ENCODE results near the gene MALAT1. TPM values are rescaled to one million over a fixed set of nuclear protein-coding genes. Genes with fewer than 3 reads are reported as not detected.

MALAT1 gene
- total RNA-seq, 1 donor from 2014 or later = 9,030 TPM

DNA sequence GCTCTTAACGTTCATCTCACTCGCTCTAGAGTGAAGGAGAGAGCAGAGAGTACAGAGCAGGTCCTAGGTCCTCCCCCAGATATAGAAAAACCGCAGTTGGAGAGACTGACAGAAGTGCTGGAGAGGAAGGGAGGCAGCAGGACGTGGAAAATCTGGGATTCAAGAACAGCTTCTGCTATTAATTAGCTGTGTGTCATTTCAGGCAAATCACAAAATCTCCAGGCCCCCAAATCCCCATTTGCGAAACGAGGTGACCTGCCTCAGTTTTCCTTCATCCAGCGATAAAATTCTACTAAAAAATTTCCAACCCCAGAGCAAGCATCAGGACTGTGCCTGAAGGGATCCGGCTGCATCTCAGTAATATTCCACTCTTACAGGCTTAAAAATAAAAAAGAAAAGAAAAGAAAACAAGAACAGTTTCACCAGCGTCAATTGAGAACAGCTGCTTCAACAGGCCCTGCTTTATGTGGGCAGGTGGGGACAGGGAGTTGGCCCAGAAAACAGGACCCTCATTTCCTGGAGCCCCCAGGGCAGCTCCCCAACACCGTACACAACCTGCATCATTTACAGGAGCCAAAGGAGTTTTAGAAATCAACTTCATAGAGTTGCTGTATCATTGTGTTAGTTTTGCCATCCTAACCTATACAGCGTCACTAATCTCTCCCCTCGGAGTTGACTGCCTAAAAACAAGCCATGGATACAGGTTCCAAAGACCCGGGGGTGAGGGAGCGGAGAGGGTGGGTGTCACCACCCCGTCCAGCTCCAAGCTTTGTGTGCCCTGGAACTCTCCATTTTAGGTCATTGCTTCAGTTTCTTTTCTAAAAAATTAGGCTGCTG, 2.3 kb upstream of the MALAT1 start:
- peaks cover 26% of the 10 kb centered on the region for H4K20me1 ChIP-seq (ENCODE audit: low read depth)
- H3F3A ChIP-seq (ENCODE audit: low read depth) = peaks cover 71% of the 10 kb centered on the region
- peak overlapping the region; percentile 81 for H3K27ac Mint-ChIP-seq
- no peak for TF ChIP-seq EZH2phosphoT487 (IDR thresholded peaks at IDR 0.05)
- TF ChIP-seq, protein P1, sequence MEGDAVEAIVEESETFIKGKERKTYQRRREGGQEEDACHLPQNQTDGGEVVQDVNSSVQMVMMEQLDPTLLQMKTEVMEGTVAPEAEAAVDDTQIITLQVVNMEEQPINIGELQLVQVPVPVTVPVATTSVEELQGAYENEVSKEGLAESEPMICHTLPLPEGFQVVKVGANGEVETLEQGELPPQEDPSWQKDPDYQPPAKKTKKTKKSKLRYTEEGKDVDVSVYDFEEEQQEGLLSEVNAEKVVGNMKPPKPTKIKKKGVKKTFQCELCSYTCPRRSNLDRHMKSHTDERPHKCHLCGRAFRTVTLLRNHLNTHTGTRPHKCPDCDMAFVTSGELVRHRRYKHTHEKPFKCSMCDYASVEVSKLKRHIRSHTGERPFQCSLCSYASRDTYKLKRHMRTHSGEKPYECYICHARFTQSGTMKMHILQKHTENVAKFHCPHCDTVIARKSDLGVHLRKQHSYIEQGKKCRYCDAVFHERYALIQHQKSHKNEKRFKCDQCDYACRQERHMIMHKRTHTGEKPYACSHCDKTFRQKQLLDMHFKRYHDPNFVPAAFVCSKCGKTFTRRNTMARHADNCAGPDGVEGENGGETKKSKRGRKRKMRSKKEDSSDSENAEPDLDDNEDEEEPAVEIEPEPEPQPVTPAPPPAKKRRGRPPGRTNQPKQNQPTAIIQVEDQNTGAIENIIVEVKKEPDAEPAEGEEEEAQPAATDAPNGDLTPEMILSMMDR (IDR thresholded peaks at IDR 0.05) = no peak
- TF ChIP-seq EZH2 (IDR thresholded peaks at IDR 0.05) = no peak
- no peaks in the 10 kb centered on the region for H3K27me3 ChIP-seq
- H3K9ac ChIP-seq = no peak overlapping the region
- H3K36me3 ChIP-seq = peaks cover 23% of the 10 kb centered on the region
- peaks cover 97% of the 10 kb centered on the region for H3K79me2 ChIP-seq (ENCODE audit: low read depth)
- H3K27ac ChIP-seq = peak overlapping the region; percentile 90
- H3K4me1 ChIP-seq = peaks cover 37% of the 10 kb centered on the region
- H3K9me3 ChIP-seq (ENCODE audit: low read depth) = no peaks in the 10 kb centered on the region
- peak overlapping the region; percentile 90 for H3K4me2 ChIP-seq
- H3K4me3 Mint-ChIP-seq = no peak overlapping the region
- peaks cover 4% of the 10 kb centered on the region for H3K27me3 Mint-ChIP-seq (ENCODE audit: insufficient read depth, low read depth)
- no peaks in the 10 kb centered on the region for H3K36me3 Mint-ChIP-seq
- peaks cover 3% of the 10 kb centered on the region for H3K9me3 Mint-ChIP-seq
- no peak for DNase-seq (ENCODE audit: low spot score)
- peaks cover 47% of the 10 kb centered on the region for H3K4me1 Mint-ChIP-seq
- H2AFZ ChIP-seq (replicated peaks) = no peak overlapping the region
- peak overlapping the region; percentile 54 for H3K4me3 ChIP-seq

DNA sequence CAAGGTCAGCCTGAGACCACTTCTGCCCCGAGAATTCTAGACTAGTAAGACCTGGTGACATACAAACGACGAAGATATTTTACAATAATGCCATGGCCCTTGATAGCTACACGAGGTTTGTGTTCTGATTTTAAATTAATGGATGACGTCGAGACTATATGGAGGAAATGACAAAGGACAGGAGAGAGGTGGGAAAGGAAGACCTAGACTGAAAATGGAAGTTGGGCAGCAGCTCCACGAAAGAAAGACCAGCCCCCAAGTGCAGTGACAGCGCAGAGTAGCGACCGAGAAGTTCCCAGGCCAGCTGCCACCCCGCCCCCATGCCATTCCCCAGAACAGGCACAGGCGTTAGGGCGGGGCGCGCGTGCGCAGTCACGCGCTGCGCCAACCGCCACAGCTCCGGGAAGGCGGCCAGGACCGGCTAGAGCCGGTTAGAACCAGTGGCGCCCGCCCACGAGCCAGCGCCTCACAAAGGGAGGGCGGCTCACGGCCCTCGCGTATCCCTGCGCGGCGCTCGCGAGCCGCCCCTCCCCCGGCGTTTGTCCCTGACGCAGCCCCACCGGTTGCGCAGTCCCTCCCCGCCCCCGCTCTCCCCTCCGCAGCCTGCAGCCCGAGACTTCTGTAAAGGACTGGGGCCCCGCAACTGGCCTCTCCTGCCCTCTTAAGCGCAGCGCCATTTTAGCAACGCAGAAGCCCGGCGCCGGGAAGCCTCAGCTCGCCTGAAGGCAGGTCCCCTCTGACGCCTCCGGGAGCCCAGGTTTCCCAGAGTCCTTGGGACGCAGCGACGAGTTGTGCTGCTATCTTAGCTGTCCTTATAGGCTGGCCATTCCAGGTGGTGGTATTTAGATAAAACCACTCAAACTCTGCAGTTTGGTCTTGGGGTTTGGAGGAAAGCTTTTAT, 1.5 kb upstream of the MALAT1 start:
- peaks cover 32% of the 10 kb centered on the region for H3K36me3 ChIP-seq
- peaks cover 38% of the 10 kb centered on the region for H3K4me1 Mint-ChIP-seq
- no peaks in the 10 kb centered on the region for H3K36me3 Mint-ChIP-seq
- no peaks in the 10 kb centered on the region for H3K27me3 ChIP-seq
- no peak overlapping the region for H2AFZ ChIP-seq (replicated peaks)
- H3K27ac ChIP-seq = peak overlapping the region; percentile 100
- peak; percentile 100 for DNase-seq (ENCODE audit: low spot score)
- H3K27ac Mint-ChIP-seq = peak overlapping the region; percentile 81
- no peaks in the 10 kb centered on the region for H3K9me3 ChIP-seq (ENCODE audit: low read depth)
- peaks cover 7% of the 10 kb centered on the region for H3K27me3 Mint-ChIP-seq (ENCODE audit: insufficient read depth, low read depth)
- peaks cover 4% of the 10 kb centered on the region for H3K9me3 Mint-ChIP-seq
- peaks cover 97% of the 10 kb centered on the region for H3K79me2 ChIP-seq (ENCODE audit: low read depth)
- H3K4me3 Mint-ChIP-seq = no peak overlapping the region
- H3F3A ChIP-seq (ENCODE audit: low read depth) = peaks cover 71% of the 10 kb centered on the region
- H3K4me2 ChIP-seq = peak overlapping the region; percentile 98
- H3K4me1 ChIP-seq = peaks cover 28% of the 10 kb centered on the region
- peak overlapping the region; percentile 100 for H3K9ac ChIP-seq
- peak overlapping the region; percentile 93 for H3K4me3 ChIP-seq
- TF ChIP-seq, protein P1 (IDR thresholded peaks at IDR 0.05) = no peak
- no peak for TF ChIP-seq EZH2phosphoT487 (IDR thresholded peaks at IDR 0.05)
- TF ChIP-seq EZH2 (IDR thresholded peaks at IDR 0.05) = no peak
- H4K20me1 ChIP-seq (ENCODE audit: low read depth) = peaks cover 35% of the 10 kb centered on the region

DNA sequence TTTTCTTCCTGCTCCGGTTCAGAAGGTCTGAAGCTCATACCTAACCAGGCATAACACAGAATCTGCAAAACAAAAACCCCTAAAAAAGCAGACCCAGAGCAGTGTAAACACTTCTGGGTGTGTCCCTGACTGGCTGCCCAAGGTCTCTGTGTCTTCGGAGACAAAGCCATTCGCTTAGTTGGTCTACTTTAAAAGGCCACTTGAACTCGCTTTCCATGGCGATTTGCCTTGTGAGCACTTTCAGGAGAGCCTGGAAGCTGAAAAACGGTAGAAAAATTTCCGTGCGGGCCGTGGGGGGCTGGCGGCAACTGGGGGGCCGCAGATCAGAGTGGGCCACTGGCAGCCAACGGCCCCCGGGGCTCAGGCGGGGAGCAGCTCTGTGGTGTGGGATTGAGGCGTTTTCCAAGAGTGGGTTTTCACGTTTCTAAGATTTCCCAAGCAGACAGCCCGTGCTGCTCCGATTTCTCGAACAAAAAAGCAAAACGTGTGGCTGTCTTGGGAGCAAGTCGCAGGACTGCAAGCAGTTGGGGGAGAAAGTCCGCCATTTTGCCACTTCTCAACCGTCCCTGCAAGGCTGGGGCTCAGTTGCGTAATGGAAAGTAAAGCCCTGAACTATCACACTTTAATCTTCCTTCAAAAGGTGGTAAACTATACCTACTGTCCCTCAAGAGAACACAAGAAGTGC, 661 bp upstream of the MALAT1 start:
- peak; percentile 78 for DNase-seq (ENCODE audit: low spot score)
- TF ChIP-seq, protein P1 (IDR thresholded peaks at IDR 0.05) = no peak
- TF ChIP-seq EZH2phosphoT487 (IDR thresholded peaks at IDR 0.05) = no peak
- no peak for TF ChIP-seq EZH2 (IDR thresholded peaks at IDR 0.05)
- Histone ChIP-seq H3K4me3 (peak overlapping the region; percentile 93), H4K20me1 (ENCODE audit: low read depth) (peaks cover 43% of the 10 kb centered on the region), H3K9ac (peak overlapping the region; percentile 100), H3K27ac (peak overlapping the region; percentile 100), H3K36me3 (peaks cover 40% of the 10 kb centered on the region), H3K4me2 (peak overlapping the region; percentile 98), H3K79me2 (ENCODE audit: low read depth) (peaks cover 97% of the 10 kb centered on the region), H3K9me3 (ENCODE audit: low read depth) (no peaks in the 10 kb centered on the region), H2AFZ (replicated peaks) (peak overlapping the region; percentile 75), H3K4me1 (peaks cover 20% of the 10 kb centered on the region), H3K27me3 (no peaks in the 10 kb centered on the region), H3F3A (ENCODE audit: low read depth) (peaks cover 71% of the 10 kb centered on the region)
- Mint-ChIP-seq H3K36me3 (no peaks in the 10 kb centered on the region), H3K4me1 (peaks cover 31% of the 10 kb centered on the region), H3K4me3 (no peak overlapping the region), H3K27me3 (ENCODE audit: insufficient read depth, low read depth) (peaks cover 11% of the 10 kb centered on the region), H3K9me3 (peaks cover 4% of the 10 kb centered on the region), H3K27ac (no peak overlapping the region)

Data from neural progenitor cell (in vitro differentiated cells).